HTR-8/SVneo (cell line): Measurements from ENCODE around the gene VAV2.

ENCODE experiments used
- DNase-seq: peaks from one replicate; pipeline ENCODE4 v3.0.0; 2011; ENCODE audit warnings: low spot score, mixed read lengths; ENCODE audit not compliant: insufficient read length
- FAIRE-seq: peaks from 2 replicates; lab custom pipeline; 2011; peaks lifted over from hg19 to GRCh38; lab: Jason Lieb, UNC

The VAV2 gene

DNA sequence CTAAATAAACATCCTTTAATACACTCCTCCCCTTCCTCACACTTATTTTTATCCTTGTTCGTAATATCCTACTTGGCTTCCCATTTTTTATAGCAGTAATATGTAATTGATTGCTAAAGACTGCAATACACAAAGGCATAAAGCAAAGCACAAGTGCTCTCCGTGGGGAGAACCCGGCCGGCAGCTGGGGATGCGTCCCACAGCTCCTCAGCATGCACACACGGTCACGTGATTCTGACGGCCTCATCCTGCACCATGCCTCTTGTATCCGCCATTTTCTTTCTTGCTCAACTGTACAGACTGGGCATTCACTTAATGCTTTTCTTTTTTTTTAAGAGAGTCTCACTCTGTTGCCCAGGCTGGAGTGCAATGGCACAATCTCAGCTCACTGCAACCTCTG lies 36.0 kb upstream of the VAV2 start:
- FAIRE-seq (no peak), DNase-seq (no peak)

DNA sequence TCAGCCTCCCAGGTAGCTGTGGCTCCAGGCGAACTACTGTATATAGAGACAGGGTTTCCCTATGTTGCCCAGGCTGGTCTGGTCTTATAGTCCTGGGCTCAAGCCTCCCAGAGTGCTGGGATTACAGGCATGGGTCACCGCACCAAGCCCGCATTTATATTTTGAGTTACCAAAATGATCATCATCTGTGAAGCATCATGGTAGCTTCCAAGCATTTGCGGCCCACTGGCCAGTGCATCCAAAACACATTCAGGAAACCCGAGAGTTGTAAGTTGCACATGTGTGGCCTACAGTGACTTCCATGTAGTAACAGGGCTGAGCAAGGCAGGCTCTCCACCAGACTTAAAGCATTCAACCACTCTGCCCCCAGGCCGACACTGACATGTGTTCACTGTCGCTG lies 35.4 kb upstream of the VAV2 start:
- FAIRE-seq (no peak), DNase-seq (no peak)

DNA sequence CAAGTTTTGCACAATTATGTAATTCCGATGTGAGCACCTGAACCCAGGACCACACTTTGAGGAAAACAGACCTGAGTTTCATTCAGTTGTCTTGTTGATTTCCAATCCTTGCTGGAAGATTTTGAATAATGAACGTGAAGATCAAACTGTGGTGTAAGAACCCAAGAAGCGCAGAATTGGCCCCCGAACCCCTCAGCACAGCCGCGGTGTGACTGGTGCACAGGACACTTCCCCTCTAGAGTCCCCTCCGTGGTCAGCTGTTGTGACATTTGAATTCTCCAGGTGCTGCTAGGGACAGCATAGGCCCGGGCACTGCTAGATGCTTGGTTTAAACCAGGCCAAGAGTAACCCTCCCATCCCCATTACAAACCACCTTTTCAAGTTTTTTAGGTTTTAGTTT lies 34.9 kb upstream of the VAV2 start:
- DNase-seq (no peak), FAIRE-seq (no peak)

DNA sequence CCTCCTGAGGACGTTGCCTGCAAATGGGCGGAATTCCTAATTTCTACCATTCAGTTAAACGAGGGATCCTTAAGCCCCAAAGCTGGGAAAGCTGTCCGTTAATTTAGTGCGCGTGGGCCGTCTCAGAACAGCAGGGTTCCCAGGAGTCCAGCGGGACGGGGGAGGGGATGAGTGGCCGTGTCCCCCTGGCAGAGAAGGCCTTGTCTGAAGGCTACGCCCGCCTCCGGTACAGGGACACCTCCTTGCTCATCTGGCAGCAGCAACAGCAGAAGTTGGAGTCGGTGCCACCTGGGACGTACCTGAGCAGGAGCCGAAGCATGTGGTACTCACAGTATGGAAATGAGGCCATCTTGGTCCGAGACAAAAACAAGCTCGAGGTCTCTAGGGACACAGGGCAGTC lies 34.5 kb upstream of the VAV2 start:
- FAIRE-seq, result no peak
- DNase-seq, result no peak

DNA sequence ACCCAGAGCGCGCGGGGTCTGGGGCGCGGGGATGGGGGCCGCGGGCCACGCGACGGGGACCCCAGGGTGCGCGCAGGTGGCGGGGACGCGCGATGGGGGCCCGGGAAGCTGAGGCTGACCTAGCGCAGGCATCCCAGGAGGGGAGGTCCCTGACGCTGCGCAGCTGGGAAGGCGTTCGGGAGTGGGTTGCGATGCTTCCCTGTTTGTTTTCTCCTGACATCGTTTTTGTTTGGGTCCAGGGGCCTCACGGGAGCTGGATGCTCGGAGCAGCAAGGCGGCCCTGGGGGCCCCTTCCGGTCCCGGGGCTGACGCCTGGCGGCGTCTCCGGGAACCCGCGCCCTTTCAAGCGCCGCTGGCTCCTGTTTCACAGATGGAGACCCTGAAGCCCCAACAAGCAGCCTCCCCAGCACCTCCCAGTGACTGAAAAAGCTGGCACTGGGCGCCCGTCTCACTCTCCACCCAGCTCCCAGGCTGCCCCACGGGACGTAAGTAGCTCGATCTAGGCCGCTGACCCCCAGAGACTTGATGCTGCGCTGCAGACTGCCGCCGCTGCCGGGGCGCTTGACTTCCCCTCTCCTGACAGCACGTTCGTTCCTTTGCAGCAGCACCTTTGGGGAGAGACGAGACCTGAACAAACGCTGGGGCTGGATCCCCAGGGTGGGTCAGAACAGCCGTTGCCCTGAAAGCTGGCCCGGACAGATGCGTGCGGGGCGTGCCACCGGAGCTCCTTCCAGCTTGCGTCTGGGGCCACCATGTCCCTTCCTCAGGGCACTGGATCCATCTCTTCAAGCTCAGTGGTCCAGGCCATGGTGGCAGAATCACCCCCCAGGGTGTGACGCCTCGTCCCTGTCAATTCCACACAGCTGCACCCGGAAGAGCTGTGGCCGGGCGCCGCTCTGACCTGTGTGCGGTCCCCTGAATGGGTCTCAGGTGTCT lies 33.8 kb upstream of the VAV2 start:
- FAIRE-seq (no peak), DNase-seq (peak; percentile 29)

DNA sequence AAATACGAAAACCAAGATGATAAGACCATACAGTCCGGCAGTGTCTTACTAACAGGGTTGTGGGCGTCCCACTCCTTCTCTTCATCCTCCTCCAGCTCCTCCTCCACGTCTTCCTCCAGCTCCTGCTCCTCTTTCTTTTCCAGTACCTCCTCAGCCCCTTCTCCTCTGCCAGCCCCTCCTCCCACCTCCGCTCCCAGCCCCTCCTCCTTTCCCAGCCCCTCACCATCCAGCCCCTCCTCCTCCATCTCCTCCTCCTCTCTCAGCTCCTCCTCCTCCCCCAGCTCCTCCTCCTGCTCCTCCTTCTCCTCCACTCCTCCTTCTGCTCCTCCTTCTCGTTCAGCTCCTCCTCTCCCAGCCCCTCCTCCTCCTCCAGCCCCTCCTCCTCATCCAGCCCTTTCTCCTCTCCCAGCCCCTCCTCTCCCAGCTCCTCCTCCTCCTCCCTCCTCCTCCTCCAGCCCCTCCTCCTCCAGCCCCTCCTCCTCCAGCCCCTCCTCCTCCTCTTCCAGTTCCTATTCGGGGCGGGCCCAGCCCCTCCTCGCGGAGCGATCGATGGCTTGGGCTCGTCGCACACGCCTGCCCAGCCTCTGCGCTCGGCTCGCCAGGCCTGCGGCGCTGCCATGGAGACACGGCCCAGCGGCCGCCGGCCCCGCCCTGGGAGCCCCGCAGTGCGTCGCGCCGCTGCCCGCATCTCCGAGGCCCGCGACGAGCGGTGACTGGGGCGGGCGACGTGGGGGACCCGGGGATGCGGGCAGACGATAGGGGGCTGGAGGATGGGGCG lies 32.9 kb upstream of the VAV2 start, which contains the start of gene BRD3OS:
Gene BRD3OS (plus strand): TSS at position 654 of the 778 bp plus-strand sequence. CDS start 1,267 bp downstream, outside the sequence.
- peak; percentile 97 for FAIRE-seq
- DNase-seq, result peak; percentile 90

DNA sequence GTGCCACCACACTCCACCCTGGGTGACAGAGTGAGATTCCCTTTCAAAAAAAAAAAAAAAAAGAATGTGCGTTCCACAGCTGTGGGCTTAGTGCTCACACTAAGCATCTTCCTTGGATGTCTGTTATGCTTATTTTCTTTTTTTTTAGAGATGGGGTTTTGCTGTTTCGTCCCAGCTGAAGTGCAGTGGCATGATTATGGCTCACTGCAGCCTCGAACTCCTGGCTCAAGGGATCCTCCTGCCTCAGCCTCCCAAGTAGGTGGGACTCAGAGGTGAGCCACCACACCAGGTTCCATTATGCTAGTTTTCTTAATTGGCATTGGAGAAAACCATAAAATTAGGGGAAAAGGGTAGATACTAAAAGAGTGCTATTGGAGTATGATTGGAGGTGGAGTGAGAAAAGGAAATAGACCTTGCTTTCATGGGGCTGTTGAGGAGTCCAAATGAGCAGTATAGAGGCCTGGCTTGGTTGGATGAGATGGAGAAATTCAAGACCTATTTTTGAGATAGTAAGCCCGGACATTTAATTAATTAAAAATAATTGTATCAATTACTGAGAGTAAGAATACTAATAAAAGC lies 32.2 kb upstream of the VAV2 start:
- FAIRE-seq, result no peak

DNA sequence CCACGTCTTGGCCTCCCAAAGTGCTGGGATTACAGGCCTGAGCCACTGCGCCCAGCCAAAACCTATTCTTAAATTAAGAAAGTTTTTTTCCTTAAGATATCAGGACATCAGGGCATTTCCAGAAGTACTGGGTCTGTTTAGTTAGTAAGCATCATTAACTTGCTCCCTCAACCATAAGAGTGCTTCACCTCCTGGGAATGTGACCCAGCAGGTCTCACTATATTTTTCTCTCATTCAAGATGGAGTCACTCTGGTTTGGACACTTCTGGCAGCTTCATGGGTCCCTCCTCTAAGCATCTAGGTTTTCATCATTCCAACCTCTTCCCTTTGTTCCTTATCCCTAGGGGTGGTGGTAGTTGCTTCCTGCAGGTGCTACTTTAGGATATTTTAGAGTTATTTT lies 22.8 kb upstream of the VAV2 start:
- no peak for FAIRE-seq

More for the DNA sequence above, 32.2 kb upstream of the VAV2 start:
- DNase-seq, result no peak

DNA sequence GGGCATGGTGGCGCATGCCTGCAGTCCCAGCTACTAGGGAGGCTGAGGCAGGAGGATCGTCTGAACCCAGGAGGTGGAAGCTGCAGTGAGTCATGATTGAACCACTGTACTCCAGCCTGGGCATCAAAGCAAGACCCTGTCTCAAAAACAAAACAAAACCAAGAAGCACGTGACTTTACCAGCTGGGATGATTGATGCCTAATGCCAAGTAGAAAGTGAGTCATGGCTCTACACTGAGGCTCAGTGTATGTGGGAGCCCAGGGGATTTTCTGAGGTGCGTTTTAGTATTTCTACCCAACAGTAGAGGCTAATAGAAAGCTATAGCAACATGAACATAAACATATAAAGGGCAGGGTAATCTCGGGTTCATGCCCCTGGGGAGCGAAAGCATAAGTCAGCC lies 19.3 kb upstream of the VAV2 start:
- FAIRE-seq (no peak), DNase-seq (no peak)

More for the DNA sequence above, 22.8 kb upstream of the VAV2 start:
- no peak for DNase-seq

DNA sequence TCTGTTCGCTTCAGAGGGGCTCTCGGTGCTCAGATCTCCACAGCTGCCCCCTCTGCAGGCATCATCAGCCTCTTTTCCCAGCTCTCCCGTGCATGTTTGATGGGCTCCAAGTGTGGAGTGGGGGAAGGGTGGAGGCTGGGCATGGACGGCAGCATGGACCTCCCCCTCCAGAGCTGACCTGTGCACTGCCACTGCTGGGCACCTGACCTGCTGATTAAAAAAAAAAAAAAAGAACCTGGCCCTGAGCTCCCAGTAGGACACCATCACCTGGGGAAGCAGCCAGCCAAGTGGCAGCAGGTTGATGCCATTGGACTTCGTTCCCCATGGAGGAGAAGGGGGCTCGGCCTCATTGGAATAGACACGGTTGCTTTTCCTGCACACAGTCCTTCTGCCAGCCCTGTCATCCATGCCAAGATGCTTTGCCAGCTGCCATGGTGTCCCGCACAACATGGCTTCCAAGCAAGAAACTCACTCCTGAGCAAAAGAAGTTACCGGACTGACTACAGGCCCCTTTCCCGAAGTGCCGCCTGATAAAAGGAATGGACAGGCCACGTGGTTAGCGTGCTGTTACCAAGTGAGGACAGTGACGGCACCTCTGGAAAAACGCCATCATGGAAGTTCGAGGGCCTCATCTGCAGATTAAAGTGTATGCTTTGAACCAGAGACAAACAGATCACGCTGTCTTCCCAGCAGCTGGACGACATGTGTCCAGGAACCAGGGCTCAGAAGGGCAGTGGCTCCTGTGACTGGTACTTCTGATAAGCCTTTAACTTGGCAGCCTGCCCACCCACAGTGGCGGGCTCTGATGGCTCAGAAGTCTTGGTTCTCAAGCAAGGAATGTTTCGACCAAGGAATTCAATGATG lies 18.4 kb upstream of the VAV2 start:
- FAIRE-seq (no peak), DNase-seq (no peak)

DNA sequence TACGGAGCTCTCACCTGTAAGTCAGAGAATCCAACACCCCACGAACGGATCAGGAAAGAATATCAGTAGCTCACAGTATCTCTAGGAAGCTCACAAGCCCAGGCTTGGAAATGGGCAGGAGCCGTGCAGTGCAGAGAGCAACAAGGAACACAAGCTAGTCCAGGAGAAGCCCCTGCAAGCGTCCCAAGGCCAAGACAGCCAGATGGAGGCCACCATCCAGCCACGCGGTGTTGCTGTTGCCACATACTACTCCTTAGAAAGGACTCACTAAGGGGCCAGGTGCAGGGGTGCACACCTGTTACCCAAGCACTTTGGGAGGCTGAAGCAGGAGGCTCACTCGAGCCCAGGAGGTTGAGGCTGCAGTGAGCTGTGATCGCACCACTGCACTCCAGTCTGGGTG lies 15.4 kb upstream of the VAV2 start:
- FAIRE-seq (no peak), DNase-seq (no peak)

DNA sequence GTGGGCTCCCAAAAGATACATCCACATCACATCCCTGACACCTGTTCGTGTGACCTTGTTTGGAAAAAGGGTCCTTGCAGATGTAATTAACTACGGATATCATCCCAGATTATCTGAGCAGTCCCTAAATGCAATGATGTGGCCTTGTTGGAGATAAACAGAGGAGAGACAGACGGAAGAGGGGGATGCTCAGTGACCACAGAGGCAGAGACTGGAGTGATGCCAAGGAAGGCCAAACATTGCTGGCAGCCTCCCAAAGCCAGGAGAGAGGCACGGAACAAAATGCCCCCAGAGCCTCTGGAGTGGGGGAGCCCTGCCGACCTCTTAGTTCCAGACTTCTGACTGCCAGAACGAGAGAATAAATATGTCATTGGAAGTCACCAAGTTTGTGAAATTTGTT lies 15.0 kb upstream of the VAV2 start:
- no peak for DNase-seq
- FAIRE-seq, result no peak

DNA sequence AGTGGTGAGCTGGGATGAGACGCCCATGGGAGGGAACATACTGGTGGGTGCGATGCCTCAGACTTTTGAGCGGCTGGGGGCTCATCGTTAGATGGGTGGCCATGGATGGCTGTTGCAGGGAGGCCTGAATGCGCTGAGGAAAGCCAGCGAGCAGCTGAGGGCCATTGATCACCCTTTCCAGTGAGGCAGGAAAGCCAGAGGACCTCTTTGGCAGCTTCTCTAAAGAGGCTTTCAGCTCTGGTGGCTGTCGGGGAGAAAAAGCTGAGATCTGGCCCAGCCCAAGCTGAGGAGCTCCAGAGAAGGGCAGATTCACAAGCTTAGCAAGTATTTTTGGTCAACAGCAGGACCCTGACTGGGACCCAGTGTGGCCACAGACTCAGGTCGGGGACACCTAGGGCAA lies 13.3 kb upstream of the VAV2 start:
- FAIRE-seq, result no peak
- no peak for DNase-seq

DNA sequence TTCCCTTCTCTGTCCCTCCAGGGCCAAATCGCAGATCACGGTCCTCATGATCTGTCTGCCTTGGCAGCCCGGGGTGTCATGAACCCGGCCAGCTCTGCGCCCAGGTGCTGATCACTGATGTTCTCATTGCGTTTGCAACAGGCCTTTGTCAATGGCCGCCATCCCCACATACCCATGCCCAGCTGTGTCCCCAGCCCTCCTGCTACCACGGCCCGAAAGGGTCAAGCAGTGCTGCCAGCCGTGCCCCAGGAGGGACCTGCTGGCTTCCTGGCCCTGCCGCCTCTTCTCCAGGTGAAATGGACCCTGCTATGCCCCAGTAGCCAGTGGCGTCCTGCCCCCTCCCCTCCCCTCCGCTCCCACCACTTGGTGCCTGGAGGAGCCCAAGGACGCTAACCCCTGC lies 12.8 kb upstream of the VAV2 start:
- DNase-seq (no peak), FAIRE-seq (no peak)

DNA sequence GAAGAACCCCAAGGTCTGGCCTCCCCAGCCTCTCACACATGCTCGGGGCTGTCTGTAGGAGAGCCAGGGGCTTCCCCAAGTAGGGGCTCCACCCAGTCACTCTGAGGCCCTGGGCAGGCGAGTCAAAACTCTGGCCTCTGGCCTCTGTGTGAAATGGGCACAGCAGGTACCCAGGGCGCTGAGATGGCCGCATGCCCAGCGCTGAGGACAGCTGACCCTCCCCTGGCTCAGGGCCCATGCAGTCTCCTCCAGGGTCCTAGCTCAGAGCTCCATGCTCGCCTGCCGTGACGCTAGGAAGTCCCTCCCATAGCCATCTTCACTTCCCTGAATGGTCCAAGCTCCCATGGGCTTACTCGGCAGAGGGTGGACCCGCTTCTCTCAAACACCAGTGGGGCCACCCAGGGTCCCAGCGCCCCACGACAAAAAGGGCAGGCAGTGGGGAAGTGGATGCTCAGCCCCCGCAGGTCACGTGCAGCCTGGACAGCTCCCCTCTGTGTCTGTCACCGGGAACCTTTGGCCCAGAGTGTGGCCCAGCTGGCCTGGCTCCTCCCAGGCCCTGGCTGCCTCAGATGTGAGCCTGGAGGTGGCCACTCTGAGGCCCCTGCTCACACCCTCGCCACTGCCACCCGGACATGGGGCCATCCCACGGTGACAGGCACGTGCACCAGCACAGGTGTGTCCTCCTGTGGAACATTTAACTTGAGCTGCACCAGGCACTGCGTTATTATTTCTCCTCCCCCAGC lies 12.2 kb upstream of the VAV2 start:
- FAIRE-seq, result no peak
- DNase-seq, result no peak

DNA sequence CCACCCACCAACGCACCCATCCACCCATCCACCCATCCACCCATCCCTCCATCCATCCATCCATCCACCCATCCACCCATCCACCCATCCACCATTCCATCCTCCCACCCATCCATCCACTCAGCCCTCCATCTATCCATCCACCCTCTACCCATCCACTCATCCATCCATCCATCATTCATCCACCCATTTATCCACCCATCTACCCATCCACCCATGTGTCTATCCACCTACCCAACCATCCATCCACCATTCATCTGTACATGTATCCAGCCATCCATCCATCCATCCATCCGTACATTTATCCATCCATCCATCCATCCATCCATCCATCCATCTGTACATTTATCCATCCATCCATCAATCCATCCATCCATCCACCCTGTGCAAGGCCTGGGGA lies 11.1 kb upstream of the VAV2 start:
- no peak for FAIRE-seq
- no peak for DNase-seq

DNA sequence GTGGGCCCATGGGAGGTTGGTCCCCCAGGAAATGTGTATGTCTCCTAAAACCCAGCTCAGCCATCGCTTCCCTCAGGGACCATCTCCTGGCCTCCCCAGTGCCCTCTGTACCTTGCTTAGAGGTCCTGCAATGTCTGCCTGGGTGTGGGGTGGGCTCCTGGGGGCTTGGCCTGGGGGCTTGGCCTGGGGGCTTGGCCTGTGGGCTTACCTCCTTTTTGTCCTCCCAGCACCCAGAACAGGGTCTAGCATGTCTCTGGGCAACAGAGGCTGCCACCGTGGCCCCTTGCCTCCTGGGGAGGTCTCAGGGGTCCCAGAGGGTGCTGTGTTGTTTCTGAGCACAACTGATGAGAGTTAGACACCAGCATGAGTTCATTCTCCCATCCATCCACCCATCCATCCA lies 10.7 kb upstream of the VAV2 start:
- no peak for FAIRE-seq
- no peak for DNase-seq

DNA sequence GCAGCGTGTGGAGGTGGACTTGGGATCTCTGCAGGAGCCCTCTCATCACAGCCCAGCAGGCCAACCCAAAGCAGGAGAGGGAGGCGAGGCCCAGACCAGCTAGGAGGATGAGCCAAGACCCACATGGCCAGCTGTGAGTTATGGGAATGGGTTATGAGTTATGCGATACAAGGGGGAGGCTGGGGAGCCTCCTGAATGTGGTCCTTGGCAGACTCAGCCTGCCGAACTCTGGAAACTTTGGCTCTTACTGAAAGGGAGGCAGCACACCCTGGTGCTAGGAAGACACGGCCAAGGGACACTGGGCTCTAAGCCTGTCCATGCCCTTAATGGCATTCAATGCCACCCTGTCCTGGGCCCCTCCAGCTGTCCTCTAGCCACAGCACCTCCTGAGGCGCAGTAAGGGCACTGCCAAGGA lies 7.7 kb upstream of the VAV2 start:
- DNase-seq, result no peak
- FAIRE-seq, result no peak

DNA sequence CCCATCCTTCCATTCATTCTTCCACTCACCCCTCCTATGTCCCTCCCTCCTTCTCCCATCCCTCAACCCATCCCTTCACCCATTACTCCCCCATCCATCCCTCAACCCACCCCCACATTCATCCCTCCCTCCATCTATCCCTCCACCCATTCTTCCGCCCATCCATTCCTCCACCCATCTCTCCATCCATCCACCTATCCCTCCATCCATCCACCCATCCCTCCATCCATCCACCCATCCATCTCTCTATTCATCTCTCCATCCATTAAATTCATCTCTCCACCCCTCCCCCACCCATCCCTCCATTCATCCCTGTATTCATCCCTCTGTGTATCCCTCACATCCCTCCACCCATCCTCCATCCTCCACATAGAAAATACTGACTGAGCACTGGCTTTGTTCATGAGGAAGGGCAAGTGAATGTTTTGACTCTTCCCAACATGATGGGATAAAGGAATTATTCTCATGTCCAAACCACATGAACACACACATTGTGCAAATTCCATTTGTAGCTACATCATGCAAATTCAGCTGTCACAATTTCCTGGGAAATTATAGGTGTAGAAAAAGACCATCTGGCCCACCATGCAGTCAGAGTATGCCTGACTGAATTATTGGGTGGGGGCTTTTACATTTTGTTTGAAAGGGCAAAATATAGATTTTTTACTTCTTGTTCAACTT lies 6.9 kb upstream of the VAV2 start:
- FAIRE-seq (no peak), DNase-seq (no peak)
